Caco-2 (cell line): Measurements from ENCODE around the gene LDLRAD3. TPM values are rescaled to one million over a fixed set of nuclear protein-coding genes. Genes with fewer than 3 reads are reported as not detected.

Experiments used
- BruUV-seq: library from RNA; stranded (reverse); fragments of 400-500 nt; replicated peaks from 2 replicates; lab custom pipeline; 2021; lab: Mats Ljungman, UMichigan
- CTCF ChIA-PET: fragments of 300-600 bp; sonication (Branson Sonifier 250); formaldehyde crosslinking; loops from one replicate; lab custom pipeline; 2022; ENCODE audit warnings: antibody characterized with exemption; lab: Charles Lee
- POLR2A ChIA-PET: fragments of 300-600 bp; sonication (Branson Sonifier 250); formaldehyde crosslinking; loops from one replicate; lab custom pipeline; 2022; ENCODE audit warnings: antibody characterized with exemption; lab: Charles Lee
- DNase-seq, 2 experiments: peaks; one replicate each; pipeline versions ENCODE4 v3.0.0 to v3.0.0-alpha.2; 2020 to 2022
- H3K27me3 ChIP-seq: replicated peaks from 2 replicates; pipeline ENCODE4 v1.6.0; 2011; ENCODE audit warnings: low read length; ENCODE audit not compliant: control insufficient read depth, insufficient read depth
- H3K36me3 ChIP-seq: 2 replicates; pipeline ENCODE4 v1.5.1; 2011; ENCODE audit warnings: low read length; ENCODE audit not compliant: control insufficient read depth, insufficient read depth
- H3K4me1 ChIP-seq: fragments of 250-450 bp; sonication (Bioruptor Pico); 2 replicates; pipeline ENCODE4 v1.5.1; 2020; ENCODE audit warnings: mild to moderate bottlenecking
- H3K4me3 ChIP-seq: 2 replicates; pipeline ENCODE4 v1.5.1; 2011; ENCODE audit warnings: low read depth, mild to moderate bottlenecking, control low read depth, low read length
- H3K9me3 ChIP-seq: fragments of 250-450 bp; sonication (Bioruptor Pico); 2 replicates; pipeline ENCODE4 v1.5.1; 2020; ENCODE audit warnings: mild to moderate bottlenecking, moderate library complexity
- H3K27ac Mint-ChIP-seq: one replicate; pipeline ENCODE4 v1.8.0; 2022; ENCODE audit warnings: mixed read lengths; ENCODE audit not compliant: unreplicated experiment
- H3K27me3 Mint-ChIP-seq: one replicate; pipeline ENCODE4 v1.8.0; 2022; ENCODE audit warnings: mixed read lengths; ENCODE audit not compliant: insufficient read depth, unreplicated experiment
- H3K36me3 Mint-ChIP-seq: one replicate; pipeline ENCODE4 v1.8.0; 2022; ENCODE audit warnings: mild to moderate bottlenecking, mixed read lengths; ENCODE audit not compliant: insufficient read depth, unreplicated experiment
- H3K4me1 Mint-ChIP-seq: one replicate; pipeline ENCODE4 v1.8.0; 2022; ENCODE audit warnings: low read depth, mixed read lengths; ENCODE audit not compliant: unreplicated experiment
- H3K4me3 Mint-ChIP-seq: one replicate; pipeline ENCODE4 v1.8.0; 2022; ENCODE audit warnings: mild to moderate bottlenecking, moderate library complexity, mixed read lengths; ENCODE audit not compliant: unreplicated experiment
- H3K9me3 Mint-ChIP-seq: one replicate; pipeline ENCODE4 v1.8.0; 2022; ENCODE audit warnings: mixed read lengths; ENCODE audit not compliant: unreplicated experiment
- intact Hi-C: fragments of 100-400 bp; cut with micrococcal nuclease; formaldehyde crosslinking; loops from one replicate; pipeline ENCODE4 v1.10.0; 2022; ENCODE audit not compliant: unreplicated experiment
- total RNA-seq: library from RNA; stranded (reverse); gene quantifications from 2 replicates; pipeline ENCODE4 v1.2.3, GENCODE V29; 2022
- TF ChIP-seq, protein P1 (sequence below), 2 experiments: fragments of 200-600 bp in 1 of 2; IDR thresholded peaks; 1 replicate in 1 of 2; 2 replicates in 1 of 2; pipeline versions ENCODE4 v1.5.1 to v1.8.0; 2011 to 2022; ENCODE audit warnings: antibody characterized with exemption in 1 of 2, control low read depth in 1 of 2, inconsistent platforms in 1 of 2, low read depth in 1 of 2, low read length in 1 of 2, mild to moderate bottlenecking in 1 of 2, moderate library complexity in 1 of 2; ENCODE audit not compliant: insufficient read depth in 1 of 2, severe bottlenecking in 1 of 2, unreplicated experiment in 1 of 2

The LDLRAD3 gene
- total RNA-seq, 1 experiment from 2014 or later: 9.9 TPM

DNA sequence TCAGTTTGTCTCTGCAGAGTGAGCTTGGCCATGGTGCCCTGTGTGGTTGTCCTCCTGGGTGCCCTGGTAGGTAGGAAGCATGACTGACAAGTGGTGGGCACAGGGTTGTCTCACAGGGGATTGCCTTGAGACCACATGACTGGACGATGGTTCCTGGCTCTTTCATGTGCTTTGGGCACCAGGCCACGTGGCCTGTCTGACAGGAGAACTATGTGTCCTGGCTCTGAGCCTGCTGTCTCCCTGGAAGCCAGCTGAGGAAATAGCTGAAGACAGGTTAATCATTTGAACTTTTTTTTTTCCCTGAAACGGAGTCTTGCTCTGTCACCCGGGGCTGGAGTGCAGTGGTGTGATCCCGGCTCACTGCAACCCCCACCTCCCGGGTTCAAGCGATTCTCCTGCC lies 93.2 kb downstream of the LDLRAD3 start:
- ChIA-PET POLR2A (no interaction called here), CTCF (no interaction called here)
- DNase-seq: no peak

DNA sequence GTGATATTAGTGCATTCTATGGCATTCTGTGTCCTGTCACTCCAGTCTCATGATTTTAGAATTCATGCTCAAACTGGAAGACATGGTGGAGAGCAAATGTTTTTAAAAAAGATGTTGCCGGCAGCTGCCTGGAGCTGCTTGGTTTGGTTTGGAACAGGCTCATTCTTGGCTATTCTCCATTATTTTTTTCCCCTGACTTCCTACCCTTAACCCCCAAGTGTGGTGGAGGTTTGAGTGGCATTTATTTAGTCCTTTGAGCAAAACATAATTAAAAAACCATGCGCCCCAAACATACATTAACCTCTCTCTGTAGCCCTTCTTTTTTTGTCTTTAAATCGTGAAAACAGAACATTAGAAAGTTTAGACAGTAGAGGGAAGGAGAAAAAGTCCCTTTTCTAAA lies 94.7 kb downstream of the LDLRAD3 start:
- Mint-ChIP-seq H3K27me3 (no peaks in the 10 kb centered on the region), H3K9me3 (no peaks in the 10 kb centered on the region), H3K4me1 (peaks cover 19% of the 10 kb centered on the region), H3K36me3 (no peaks in the 10 kb centered on the region), H3K4me3 (no peak overlapping the region), H3K27ac (no peak overlapping the region)
- H3K36me3 ChIP-seq: no peaks in the 10 kb centered on the region
- intact Hi-C loops: no loop called here
- ChIA-PET POLR2A (no interaction called here), CTCF (interaction anchor here (1.0 kb wide), 2 partner anchors 10 to 217 kb away, joined by 3 read pairs; no protein-coding TSS in a partner anchor)
- no peak overlapping the region for H3K4me3 ChIP-seq
- H3K9me3 ChIP-seq: no peaks in the 10 kb centered on the region
- H3K4me1 ChIP-seq: peaks cover 24% of the 10 kb centered on the region
- H3K27me3 ChIP-seq: no peaks in the 10 kb centered on the region
- TF ChIP-seq, protein P1, sequence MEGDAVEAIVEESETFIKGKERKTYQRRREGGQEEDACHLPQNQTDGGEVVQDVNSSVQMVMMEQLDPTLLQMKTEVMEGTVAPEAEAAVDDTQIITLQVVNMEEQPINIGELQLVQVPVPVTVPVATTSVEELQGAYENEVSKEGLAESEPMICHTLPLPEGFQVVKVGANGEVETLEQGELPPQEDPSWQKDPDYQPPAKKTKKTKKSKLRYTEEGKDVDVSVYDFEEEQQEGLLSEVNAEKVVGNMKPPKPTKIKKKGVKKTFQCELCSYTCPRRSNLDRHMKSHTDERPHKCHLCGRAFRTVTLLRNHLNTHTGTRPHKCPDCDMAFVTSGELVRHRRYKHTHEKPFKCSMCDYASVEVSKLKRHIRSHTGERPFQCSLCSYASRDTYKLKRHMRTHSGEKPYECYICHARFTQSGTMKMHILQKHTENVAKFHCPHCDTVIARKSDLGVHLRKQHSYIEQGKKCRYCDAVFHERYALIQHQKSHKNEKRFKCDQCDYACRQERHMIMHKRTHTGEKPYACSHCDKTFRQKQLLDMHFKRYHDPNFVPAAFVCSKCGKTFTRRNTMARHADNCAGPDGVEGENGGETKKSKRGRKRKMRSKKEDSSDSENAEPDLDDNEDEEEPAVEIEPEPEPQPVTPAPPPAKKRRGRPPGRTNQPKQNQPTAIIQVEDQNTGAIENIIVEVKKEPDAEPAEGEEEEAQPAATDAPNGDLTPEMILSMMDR (IDR thresholded peaks at IDR 0.05; ENCODE audit: insufficient read depth in 1 of 2, low read depth in 1 of 2, low read length in 1 of 2, severe bottlenecking in 1 of 2, unreplicated experiment in 1 of 2): no peak
- BruUV-seq: no TSS peak
- DNase-seq: no peak

More for the DNA sequence above, 93.2 kb downstream of the LDLRAD3 start:
- Mint-ChIP-seq H3K27ac (no peak overlapping the region), H3K9me3 (no peaks in the 10 kb centered on the region), H3K27me3 (no peaks in the 10 kb centered on the region), H3K4me1 (peaks cover 22% of the 10 kb centered on the region), H3K4me3 (no peak overlapping the region), H3K36me3 (no peaks in the 10 kb centered on the region)
- no peaks in the 10 kb centered on the region for H3K27me3 ChIP-seq
- peaks cover 31% of the 10 kb centered on the region for H3K4me1 ChIP-seq
- intact Hi-C loops: no loop called here
- H3K36me3 ChIP-seq: no peaks in the 10 kb centered on the region
- no TSS peak for BruUV-seq
- TF ChIP-seq, protein P1 (IDR thresholded peaks at IDR 0.05; ENCODE audit: insufficient read depth in 1 of 2, low read depth in 1 of 2, low read length in 1 of 2, severe bottlenecking in 1 of 2, unreplicated experiment in 1 of 2): no peak
- no peak overlapping the region for H3K4me3 ChIP-seq
- H3K9me3 ChIP-seq: no peaks in the 10 kb centered on the region

DNA sequence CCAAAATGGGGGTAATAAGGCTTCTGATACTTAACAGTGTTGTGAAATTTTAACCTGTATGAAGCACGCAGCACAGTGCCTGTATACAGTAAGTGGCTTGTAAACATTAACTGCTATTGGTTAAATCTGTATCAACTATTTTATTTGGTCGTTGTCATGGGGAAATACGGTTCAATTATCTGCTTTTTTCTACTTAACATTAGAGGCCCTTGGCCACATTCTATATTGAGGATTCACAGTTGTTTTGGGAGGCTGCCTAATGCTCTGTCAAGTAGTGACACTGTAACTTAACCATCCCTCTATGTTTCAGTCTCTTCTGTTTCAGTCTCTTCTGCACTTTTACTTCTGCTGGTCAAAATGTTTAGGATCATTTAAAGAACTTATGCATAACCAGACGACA lies 95.6 kb downstream of the LDLRAD3 start:
- BruUV-seq: no TSS peak
- CTCF ChIA-PET: interaction anchor here (0.7 kb wide), 1 partner anchor 226 kb away, joined by 3 read pairs; no protein-coding TSS in a partner anchor

More for the DNA sequence above, 95.6 kb downstream of the LDLRAD3 start:
- DNase-seq: no peak
- TF ChIP-seq, protein P1 (IDR thresholded peaks at IDR 0.05; ENCODE audit: insufficient read depth in 1 of 2, low read depth in 1 of 2, low read length in 1 of 2, severe bottlenecking in 1 of 2, unreplicated experiment in 1 of 2): no peak
- Histone ChIP-seq H3K4me3 (no peak overlapping the region), H3K36me3 (no peaks in the 10 kb centered on the region), H3K27me3 (no peaks in the 10 kb centered on the region), H3K4me1 (peaks cover 15% of the 10 kb centered on the region), H3K9me3 (no peaks in the 10 kb centered on the region)
- no peaks in the 10 kb centered on the region for H3K36me3 Mint-ChIP-seq
- H3K27ac Mint-ChIP-seq: no peak overlapping the region
- H3K27me3 Mint-ChIP-seq: no peaks in the 10 kb centered on the region
- intact Hi-C loops: no loop called here
- peaks cover 10% of the 10 kb centered on the region for H3K4me1 Mint-ChIP-seq
- no peak overlapping the region for H3K4me3 Mint-ChIP-seq
- POLR2A ChIA-PET: no interaction called here
- H3K9me3 Mint-ChIP-seq: no peaks in the 10 kb centered on the region
